Right atrium auricular region (tissue), 2 donors: ENCODE measurements around the gene TPD52L1. TPM values are rescaled to one million over a fixed set of nuclear protein-coding genes. Genes with fewer than 3 reads are reported as not detected.

ENCODE experiments used
- DNase-seq: peaks from one replicate; pipeline ENCODE4 v3.0.0-alpha.2; 2019; ENCODE audit warnings: low spot score
- H3K27ac ChIP-seq, 2 donors: fragments of 200-600 bp; sonication (generic); 1 replicate in 1 of 2; 2 replicates in 1 of 2; pipeline ENCODE4 v1.5.1; 2016 to 2019
- H3K27me3 ChIP-seq, 2 donors: fragments of 200-600 bp; sonication (generic); one replicate each; pipeline versions ENCODE4 v1.5.1 to v1.6.0; 2017 to 2019
- H3K36me3 ChIP-seq: fragments of 200-600 bp; sonication (generic); one replicate; pipeline ENCODE4 v1.5.1; 2016
- H3K4me1 ChIP-seq, 2 donors: fragments of 200-600 bp; sonication (generic); one replicate each; pipeline versions ENCODE4 v1.5.1 to v1.6.0; 2017 to 2019
- H3K4me3 ChIP-seq, 2 donors: fragments of 200-600 bp; sonication (generic); 1 replicate in 1 of 2; 2 replicates in 1 of 2; pipeline ENCODE4 v1.5.1; 2017 to 2019; ENCODE audit warnings: mild to moderate bottlenecking in 1 of 2, moderate library complexity in 1 of 2
- H3K9me3 ChIP-seq, 2 donors: fragments of 200-600 bp; sonication (generic); one replicate each; pipeline ENCODE4 v1.5.1; 2019
- total RNA-seq, 2 donors: library from RNA; depleted of rRNA; stranded (reverse); fragments of >200 nt; gene quantifications; one replicate each; pipeline ENCODE4 v1.1.0, GENCODE V29; 2016
- TF ChIP-seq, protein P1 (sequence below), 2 donors: fragments of 200-600 bp; sonication (generic); IDR thresholded peaks; one replicate each; pipeline ENCODE4 v1.5.1; 2019; ENCODE audit warnings: antibody characterized with exemption in 2 of 2

TPD52L1 gene
- total RNA-seq, 2 donors from 2014 or later, result 29.4 to 96.7 TPM

DNA sequence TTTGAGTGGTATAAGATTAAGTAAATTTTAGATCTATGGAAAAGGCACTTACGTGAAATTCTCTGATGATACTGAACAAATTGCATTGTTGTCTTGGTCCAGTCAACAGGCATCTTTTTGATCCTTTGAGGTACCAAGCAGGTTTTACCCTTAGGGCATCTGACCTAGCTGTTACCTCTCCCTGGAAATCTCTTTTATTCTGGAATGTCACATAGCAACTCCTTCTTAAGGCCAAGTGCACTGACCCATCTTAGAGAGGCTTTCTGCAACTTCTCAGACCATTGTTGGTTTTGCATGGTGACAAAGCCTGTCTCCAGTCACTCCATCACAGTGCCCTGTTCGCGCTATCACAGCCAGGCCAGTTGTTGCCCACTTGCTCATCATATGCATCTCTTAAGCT, 42.0 kb downstream of the TPD52L1 start:
- Histone ChIP-seq H3K4me3 (no peak overlapping the region), H3K9me3 (no peaks in the 10 kb centered on the region), H3K4me1 (peaks cover 0 to 57% of the 10 kb centered on the region in 2 donors), H3K27ac (peak overlapping the region in 1 of 2 donors; percentile 91), H3K36me3 (no peaks in the 10 kb centered on the region), H3K27me3 (no peaks in the 10 kb centered on the region)
- no peak for DNase-seq
- TF ChIP-seq, protein P1, sequence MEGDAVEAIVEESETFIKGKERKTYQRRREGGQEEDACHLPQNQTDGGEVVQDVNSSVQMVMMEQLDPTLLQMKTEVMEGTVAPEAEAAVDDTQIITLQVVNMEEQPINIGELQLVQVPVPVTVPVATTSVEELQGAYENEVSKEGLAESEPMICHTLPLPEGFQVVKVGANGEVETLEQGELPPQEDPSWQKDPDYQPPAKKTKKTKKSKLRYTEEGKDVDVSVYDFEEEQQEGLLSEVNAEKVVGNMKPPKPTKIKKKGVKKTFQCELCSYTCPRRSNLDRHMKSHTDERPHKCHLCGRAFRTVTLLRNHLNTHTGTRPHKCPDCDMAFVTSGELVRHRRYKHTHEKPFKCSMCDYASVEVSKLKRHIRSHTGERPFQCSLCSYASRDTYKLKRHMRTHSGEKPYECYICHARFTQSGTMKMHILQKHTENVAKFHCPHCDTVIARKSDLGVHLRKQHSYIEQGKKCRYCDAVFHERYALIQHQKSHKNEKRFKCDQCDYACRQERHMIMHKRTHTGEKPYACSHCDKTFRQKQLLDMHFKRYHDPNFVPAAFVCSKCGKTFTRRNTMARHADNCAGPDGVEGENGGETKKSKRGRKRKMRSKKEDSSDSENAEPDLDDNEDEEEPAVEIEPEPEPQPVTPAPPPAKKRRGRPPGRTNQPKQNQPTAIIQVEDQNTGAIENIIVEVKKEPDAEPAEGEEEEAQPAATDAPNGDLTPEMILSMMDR (IDR thresholded peaks at IDR 0.05), result no peak

GRCh38 chr6:125196613-125197012, 43.0 kb downstream of the TPD52L1 start:
- Histone ChIP-seq H3K9me3 (no peaks in the 10 kb centered on the region), H3K4me3 (no peak overlapping the region), H3K4me1 (peaks cover 0 to 50% of the 10 kb centered on the region in 2 donors), H3K36me3 (no peaks in the 10 kb centered on the region), H3K27ac (peak overlapping the region; percentile 69 to 91), H3K27me3 (no peaks in the 10 kb centered on the region)
- TF ChIP-seq, protein P1 (IDR thresholded peaks at IDR 0.05), result no peak
- DNase-seq, result no peak

GRCh38 chr6:125197795-125198269, 44.3 kb downstream of the TPD52L1 start:
- Histone ChIP-seq H3K27ac (peak overlapping the region; percentile 69 to 91), H3K27me3 (no peaks in the 10 kb centered on the region), H3K9me3 (no peaks in the 10 kb centered on the region), H3K4me3 (no peak overlapping the region), H3K4me1 (peaks cover 0 to 47% of the 10 kb centered on the region in 2 donors), H3K36me3 (no peaks in the 10 kb centered on the region)
- DNase-seq, result peak; percentile 86
- TF ChIP-seq, protein P1 (IDR thresholded peaks at IDR 0.05), result no peak

GRCh38 chr6:125198398-125198937, 44.9 kb downstream of the TPD52L1 start:
- Histone ChIP-seq H3K27me3 (no peaks in the 10 kb centered on the region), H3K9me3 (no peaks in the 10 kb centered on the region), H3K4me3 (no peak overlapping the region), H3K27ac (peak overlapping the region; percentile 69 to 91), H3K4me1 (peaks cover 0 to 51% of the 10 kb centered on the region in 2 donors), H3K36me3 (no peaks in the 10 kb centered on the region)
- DNase-seq, result no peak
- TF ChIP-seq, protein P1 (IDR thresholded peaks at IDR 0.05), result no peak

GRCh38 chr6:125200941-125201340, 47.4 kb downstream of the TPD52L1 start:
- Histone ChIP-seq H3K27me3 (no peaks in the 10 kb centered on the region), H3K4me3 (no peak overlapping the region), H3K36me3 (no peaks in the 10 kb centered on the region), H3K27ac (peak overlapping the region in 1 of 2 donors; percentile 24), H3K4me1 (peaks cover 0 to 47% of the 10 kb centered on the region in 2 donors), H3K9me3 (no peaks in the 10 kb centered on the region)
- no peak for DNase-seq
- TF ChIP-seq, protein P1 (IDR thresholded peaks at IDR 0.05), result no peak
